GM23338 (cell line): Measurements from ENCODE around the gene TSC22D3.

Experiments used
- EZH2phosphoT487 ChIP-seq: fragments of 200-600 bp; sonication (generic); IDR thresholded peaks from one replicate; pipeline ENCODE4 v1.8.1; 2018; ENCODE audit warnings: antibody characterized with exemption; ENCODE audit not compliant: unreplicated experiment
- ZNF114 ChIP-seq: fragments of 250-450 bp; sonication (Bioruptor Pico); IDR thresholded peaks from 2 replicates; pipeline ENCODE4 v1.5.0; 2020; ENCODE audit warnings: mild to moderate bottlenecking, moderate library complexity

DNA sequence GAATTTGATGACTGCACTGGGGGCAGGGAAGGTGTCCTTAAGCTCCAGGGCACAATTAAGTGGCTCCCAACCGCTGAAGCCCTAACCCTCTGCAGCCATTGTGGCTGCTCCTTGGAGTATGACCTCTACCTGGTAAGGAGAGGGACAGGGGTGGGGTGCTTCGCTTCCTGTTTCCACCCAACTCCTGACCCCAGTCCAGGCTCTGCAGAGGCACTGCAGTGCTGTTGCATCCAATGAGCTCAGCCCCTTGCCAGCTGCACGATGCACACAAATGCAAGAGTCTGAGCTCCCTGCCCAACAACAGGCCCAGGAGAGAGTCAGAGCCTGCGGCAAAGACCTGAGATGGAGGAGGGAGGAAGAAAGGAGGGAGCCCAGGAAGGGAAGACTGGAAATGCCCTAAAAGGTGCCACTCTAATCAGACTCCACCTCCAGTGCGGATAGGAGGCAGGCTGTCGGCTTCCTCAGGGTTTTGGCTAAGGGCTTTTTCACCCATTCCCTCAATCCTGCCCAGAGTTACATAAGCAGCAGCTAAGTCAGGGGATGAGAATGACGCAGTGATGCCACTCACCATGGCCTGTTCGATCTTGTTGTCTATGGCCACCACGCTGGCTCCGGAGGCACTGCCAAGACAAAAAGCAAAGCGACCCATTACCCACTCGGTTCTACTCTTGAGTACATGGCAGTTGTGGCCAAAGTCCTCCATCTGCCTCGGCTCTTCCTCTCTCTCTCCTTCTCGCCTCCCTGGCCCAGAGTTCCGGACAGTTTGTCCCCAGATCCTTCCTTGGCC, 60.1 kb downstream of the TSC22D3 start:
- TF ChIP-seq ZNF114 (no peak), EZH2phosphoT487 (no peak)
